GM12878 (cell line): ENCODE results near the gene ZFTA. TPM values are rescaled to one million over a fixed set of nuclear protein-coding genes. Genes with fewer than 3 reads are reported as not detected.
"Not testable (repeated sequence)": the region's sequence is repeated elsewhere in the genome, so short reads cannot be mapped to it uniquely, and the experiment has no call there.

Experiments used
- ATAC-seq: fragments of 200-7000 bp; cut with Tn5 transposase; 3 replicates; pipeline ENCODE4 v1.9.1; 2020; ENCODE audit warnings: mild to moderate bottlenecking, moderate library complexity
- BruUV-seq: library from RNA; stranded (reverse); fragments of 400-500 nt; replicated peaks from 2 replicates; lab custom pipeline; 2021; lab: Mats Ljungman, UMichigan
- CTCF ChIA-PET: fragments of 300-600 bp; sonication (Branson Sonifier 250); formaldehyde crosslinking; extraction: SDS; loops from one replicate; lab custom pipeline; 2021; ENCODE audit warnings: inconsistent platforms; lab: Yijun Ruan, JAX
- POLR2A ChIA-PET: fragments of 350-600 bp; formaldehyde crosslinking; extraction: SDS; loops from one replicate; lab custom pipeline; 2021; ENCODE audit warnings: inconsistent platforms; lab: Charles Lee
- RAD21 ChIA-PET: fragments of 300-600 bp; sonication (Branson Sonifier 250); formaldehyde crosslinking; loops from one replicate; lab custom pipeline; 2023; ENCODE audit warnings: antibody characterized with exemption; ENCODE audit not compliant: unreplicated experiment; lab: Charles Lee
- SMC1A ChIA-PET: fragments of 300-600 bp; sonication (Branson Sonifier 250); formaldehyde crosslinking; loops from one replicate; lab custom pipeline; 2023; ENCODE audit not compliant: unreplicated experiment, uncharacterized antibody; lab: Charles Lee
- DNase-seq: peaks from one replicate; pipeline ENCODE4 v3.0.0-alpha.2; 2011; ENCODE audit warnings: low read depth, low spot score
- FAIRE-seq: peaks from 3 replicates; lab custom pipeline; 2011; peaks lifted over from hg19 to GRCh38; lab: Jason Lieb, UNC
- H2AFZ ChIP-seq: 2 replicates; pipeline ENCODE4 v1.6.0; 2011; ENCODE audit warnings: low read depth, low read length, control low read depth; ENCODE audit not compliant: control insufficient read depth
- H3K27ac ChIP-seq: 2 replicates; pipeline ENCODE4 v1.5.1; 2011; ENCODE audit warnings: control low read depth; ENCODE audit not compliant: control insufficient read depth, insufficient read depth
- H3K27me3 ChIP-seq, 2 experiments: replicated peaks in 1 of 2; 2 replicates each; pipeline versions ENCODE4 v1.6.0 to v1.6.1; 2011; ENCODE audit warnings: low read length in 1 of 2; ENCODE audit not compliant: control insufficient read depth in 2 of 2, insufficient read depth in 2 of 2
- H3K36me3 ChIP-seq, 2 experiments: 2 replicates each; pipeline ENCODE4 v1.5.1; 2011; ENCODE audit warnings: low read length in 1 of 2; ENCODE audit not compliant: control insufficient read depth in 2 of 2, insufficient read depth in 2 of 2
- H3K4me1 ChIP-seq: 2 replicates; pipeline ENCODE4 v1.6.1; 2011; ENCODE audit warnings: mild to moderate bottlenecking, low read length, moderate library complexity, mixed read lengths; ENCODE audit not compliant: control insufficient read depth, insufficient read depth
- H3K4me2 ChIP-seq: 2 replicates; pipeline ENCODE4 v1.6.0; 2011; ENCODE audit warnings: control low read depth; ENCODE audit not compliant: control insufficient read depth, insufficient read depth
- H3K4me3 ChIP-seq: fragments of 200-600 bp; sonication (generic); 2 replicates; pipeline ENCODE4 v1.5.1; 2016
- H3K79me2 ChIP-seq: 2 replicates; pipeline ENCODE4 v1.6.0; 2011; ENCODE audit warnings: low read length; ENCODE audit not compliant: control insufficient read depth, insufficient read depth
- H3K9ac ChIP-seq: 2 replicates; pipeline ENCODE4 v1.8.0; 2011; ENCODE audit warnings: low read length, control low read depth, mixed read lengths; ENCODE audit not compliant: control insufficient read depth, insufficient read depth
- H3K9me3 ChIP-seq: replicated peaks from 3 replicates; pipeline ENCODE4 v1.5.1; 2011; ENCODE audit warnings: mild to moderate bottlenecking, low read length; ENCODE audit not compliant: control insufficient read depth, insufficient read depth
- H4K20me1 ChIP-seq: 2 replicates; pipeline ENCODE4 v1.6.0; 2011; ENCODE audit not compliant: control insufficient read depth, insufficient read depth
- CHD1 ChIP-seq: IDR thresholded peaks from 2 replicates; pipeline ENCODE4 v1.6.1; 2012; ENCODE audit warnings: low read depth, low read length, improper control_type of control experiment
- JUNB ChIP-seq: IDR thresholded peaks from 2 replicates; pipeline ENCODE4 v1.6.1; 2016; ENCODE audit warnings: antibody characterized with exemption, mild to moderate bottlenecking
- KAT2A ChIP-seq: conservative IDR thresholded peaks from 2 replicates; pipeline ENCODE4 v1.6.1; 2011; ENCODE audit warnings: low read depth, low read length; ENCODE audit not compliant: control insufficient read depth
- KLF5 ChIP-seq: fragments of 450-650 bp; IDR thresholded peaks from 2 replicates; pipeline ENCODE4 v1.6.1; 2014; ENCODE audit warnings: mild to moderate bottlenecking; ENCODE audit not compliant: partially characterized antibody
- MYB ChIP-seq: fragments of 150-350 bp; IDR thresholded peaks from 2 replicates; pipeline ENCODE4 v1.6.1; 2014; ENCODE audit warnings: mild to moderate bottlenecking, low read depth, low read length, borderline replicate concordance
- NFYA ChIP-seq: IDR thresholded peaks from 2 replicates; pipeline ENCODE4 v1.6.1; 2011; ENCODE audit warnings: low read depth, mild to moderate bottlenecking, low read length, improper control_type of control experiment, borderline replicate concordance
- ZNF207 ChIP-seq: fragments of 450-650 bp; IDR thresholded peaks from 2 replicates; pipeline ENCODE4 v1.6.1; 2014; ENCODE audit warnings: antibody characterized with exemption, mild to moderate bottlenecking, borderline replicate concordance
- ZSCAN29 ChIP-seq: fragments of 450-650 bp; IDR thresholded peaks from 2 replicates; pipeline ENCODE4 v1.6.1; 2017; ENCODE audit warnings: mild to moderate bottlenecking, moderate library complexity
- WGBS: methylation state at CpG from one replicate; pipeline ENCODE4 v1.1.6; 2016; ENCODE audit warnings: low lambda C conversion rate; ENCODE audit not compliant: insufficient replicate concordance, insufficient coverage; ENCODE audit errors: missing lambda C conversion rate; 5-methylcytosine and 5-hydroxymethylcytosine counted together
- in situ Hi-C: fragments of 300-500 bp; cut with MboI; formaldehyde crosslinking; loops from 9 replicates; pipeline ENCODE4 v1.14.3; 2018; ENCODE audit warnings: mixed read lengths
- intact Hi-C: fragments of 100-400 bp; cut with micrococcal nuclease; formaldehyde crosslinking; loops from one replicate; pipeline ENCODE4 v1.14.2; 2022; ENCODE audit not compliant: unreplicated experiment
- polyA plus RNA-seq, 11 experiments: library from polyadenylated mRNA; depleted of rRNA in 4 of 11; unstranded in 6 of 11; stranded (reverse) in 5 of 11; fragments of >200 nt; fragmentation: Nextera tagmentation in 4 of 11; fragmentation: Illumina TruSeq in 1 of 11; extraction: Ambion mirVana in 4 of 11; extraction: Trizol in 1 of 11; gene quantifications; 1 replicate in 1 of 11; 2 replicates in 10 of 11; pipeline versions ENCODE4 v1.2.1 to v1.2.3, GENCODE V29; 2011 to 2016; ENCODE audit warnings: inconsistent platforms in 2 of 11, missing spikeins in 2 of 11, low read depth in 1 of 11
- total RNA-seq, 4 experiments: library from RNA; depleted of rRNA in 3 of 4; stranded (reverse); fragments of >200 nt in 3 of 4; fragmentation: Illumina TruSeq in 1 of 4; extraction: Trizol in 1 of 4; gene quantifications; 2 replicates each; pipeline versions ENCODE4 v1.2.1 to v1.2.3, GENCODE V29; 2013 to 2021
- TF ChIP-seq, protein P1 (sequence below): IDR thresholded peaks from 2 replicates; pipeline ENCODE4 v1.6.1; 2012; ENCODE audit warnings: low read depth, low read length, improper control_type of control experiment
- TF ChIP-seq, protein P2 (sequence below): fragments of 450-650 bp; IDR thresholded peaks from 2 replicates; pipeline ENCODE4 v1.6.1; 2018; ENCODE audit warnings: mild to moderate bottlenecking, low read depth, moderate library complexity; ENCODE audit not compliant: partially characterized antibody

ZFTA gene
- total and polyA plus RNA-seq, 10 of the 15 experiments (the other 5 are each of a cell fraction or from before 2014, with no cell fraction given), result 0.39 to 7.9 (median 2.2) TPM

DNA sequence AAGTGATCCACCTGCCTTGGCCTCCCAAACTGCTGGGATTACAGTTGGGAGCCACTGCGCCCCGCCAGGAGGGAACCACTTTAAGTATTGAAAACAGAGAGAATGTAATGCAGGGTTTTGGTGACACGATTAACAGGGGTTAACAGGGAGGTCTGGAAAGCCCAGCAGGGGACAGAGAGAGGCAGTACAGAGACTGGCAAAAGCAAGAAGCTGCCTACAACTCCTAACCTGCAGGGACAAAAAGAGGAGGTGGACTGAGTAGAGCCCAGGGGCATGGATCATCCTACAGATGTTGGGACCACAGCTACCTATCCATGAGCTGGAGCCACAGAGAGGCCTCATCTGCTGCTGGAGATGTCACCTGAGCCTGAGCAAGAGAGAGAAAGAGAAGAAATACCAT, 42.9 kb upstream of the ZFTA start:
- Histone ChIP-seq H3K36me3 (peaks cover 0 to 6% of the 10 kb centered on the region in 2 experiments; a peak in 2 of 4 replicates), H3K27me3 (no peaks in the 10 kb centered on the region), H3K9me3 (no peaks in the 10 kb centered on the region), H2AFZ (no peak overlapping the region), H3K9ac (no peak overlapping the region), H3K4me3 (no peak overlapping the region), H3K4me2 (no peak overlapping the region), H3K4me1 (peaks cover 7% of the 10 kb centered on the region; the same call in 1 of the 2 replicates), H3K79me2 (peaks cover 31% of the 10 kb centered on the region), H4K20me1 (peaks cover 4% of the 10 kb centered on the region; the same call in 1 of the 2 replicates), H3K27ac (no peak overlapping the region)
- no peak for ATAC-seq
- CTCF ChIA-PET, result interaction anchor here (1.1 kb wide), 1 partner anchor 26 kb away, joined by 3 read pairs; no protein-coding TSS in a partner anchor
- RAD21 ChIA-PET, result interaction anchor here (1.5 kb wide), 1 partner anchor 27 kb away, joined by 3 read pairs; the partner anchor contains the start of gene MARK2
- in situ Hi-C loops (no loop called here), intact Hi-C loops (no loop called here)
- TF ChIP-seq CHD1 (no peak), JUNB (no peak), NFYA (no peak), MYB (no peak), ZNF207 (no peak), ZSCAN29 (no peak), KLF5 (no peak), KAT2A (no peak)
- TF ChIP-seq, protein P1, sequence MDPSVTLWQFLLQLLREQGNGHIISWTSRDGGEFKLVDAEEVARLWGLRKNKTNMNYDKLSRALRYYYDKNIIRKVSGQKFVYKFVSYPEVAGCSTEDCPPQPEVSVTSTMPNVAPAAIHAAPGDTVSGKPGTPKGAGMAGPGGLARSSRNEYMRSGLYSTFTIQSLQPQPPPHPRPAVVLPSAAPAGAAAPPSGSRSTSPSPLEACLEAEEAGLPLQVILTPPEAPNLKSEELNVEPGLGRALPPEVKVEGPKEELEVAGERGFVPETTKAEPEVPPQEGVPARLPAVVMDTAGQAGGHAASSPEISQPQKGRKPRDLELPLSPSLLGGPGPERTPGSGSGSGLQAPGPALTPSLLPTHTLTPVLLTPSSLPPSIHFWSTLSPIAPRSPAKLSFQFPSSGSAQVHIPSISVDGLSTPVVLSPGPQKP, result no peak
- TF ChIP-seq, protein P2, sequence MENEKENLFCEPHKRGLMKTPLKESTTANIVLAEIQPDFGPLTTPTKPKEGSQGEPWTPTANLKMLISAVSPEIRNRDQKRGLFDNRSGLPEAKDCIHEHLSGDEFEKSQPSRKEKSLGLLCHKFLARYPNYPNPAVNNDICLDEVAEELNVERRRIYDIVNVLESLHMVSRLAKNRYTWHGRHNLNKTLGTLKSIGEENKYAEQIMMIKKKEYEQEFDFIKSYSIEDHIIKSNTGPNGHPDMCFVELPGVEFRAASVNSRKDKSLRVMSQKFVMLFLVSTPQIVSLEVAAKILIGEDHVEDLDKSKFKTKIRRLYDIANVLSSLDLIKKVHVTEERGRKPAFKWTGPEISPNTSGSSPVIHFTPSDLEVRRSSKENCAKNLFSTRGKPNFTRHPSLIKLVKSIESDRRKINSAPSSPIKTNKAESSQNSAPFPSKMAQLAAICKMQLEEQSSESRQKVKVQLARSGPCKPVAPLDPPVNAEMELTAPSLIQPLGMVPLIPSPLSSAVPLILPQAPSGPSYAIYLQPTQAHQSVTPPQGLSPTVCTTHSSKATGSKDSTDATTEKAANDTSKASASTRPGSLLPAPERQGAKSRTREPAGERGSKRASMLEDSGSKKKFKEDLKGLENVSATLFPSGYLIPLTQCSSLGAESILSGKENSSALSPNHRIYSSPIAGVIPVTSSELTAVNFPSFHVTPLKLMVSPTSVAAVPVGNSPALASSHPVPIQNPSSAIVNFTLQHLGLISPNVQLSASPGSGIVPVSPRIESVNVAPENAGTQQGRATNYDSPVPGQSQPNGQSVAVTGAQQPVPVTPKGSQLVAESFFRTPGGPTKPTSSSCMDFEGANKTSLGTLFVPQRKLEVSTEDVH, result no peak
- FAIRE-seq, result no peak
- POLR2A ChIA-PET, result interaction anchor here (1.0 kb wide), 1 partner anchor 26 kb away, joined by 3 read pairs; no protein-coding TSS in a partner anchor
- no peak for DNase-seq
- WGBS, result 79% methylated on average over 3 of the region's 3 CpGs
- BruUV-seq, result no TSS peak
- SMC1A ChIA-PET, result interaction anchor here (1.2 kb wide), 1 partner anchor 27 kb away, joined by 4 read pairs; the partner anchor contains the start of gene MARK2

DNA sequence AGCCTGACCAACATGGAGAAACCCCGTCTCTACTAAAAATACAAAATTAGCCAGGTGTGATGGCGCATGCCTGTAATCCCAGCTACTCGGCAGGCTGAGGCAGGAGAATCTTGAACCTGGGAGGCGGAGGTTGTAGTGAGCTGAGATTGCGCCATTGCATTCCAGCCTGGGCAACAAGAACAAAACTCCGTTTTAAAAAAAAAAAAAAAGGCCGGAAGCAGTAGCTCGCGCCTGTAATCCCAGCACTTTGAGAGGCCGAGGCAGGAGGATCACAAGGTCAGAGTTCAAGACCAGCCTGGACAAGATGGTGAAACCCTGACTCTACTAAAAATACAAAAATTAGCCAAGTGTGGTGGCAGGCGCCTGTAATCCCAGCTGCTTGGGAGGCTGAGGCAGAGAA, 41.8 kb upstream of the ZFTA start:
- H3K79me2 ChIP-seq, result peaks cover 20% of the 10 kb centered on the region
- H4K20me1 ChIP-seq, H3K4me2 ChIP-seq, ATAC-seq, H3K9ac ChIP-seq, H3K4me1 ChIP-seq, H3K4me3 ChIP-seq, H2AFZ ChIP-seq, BruUV-seq, in situ Hi-C loops, H3K27ac ChIP-seq, FAIRE-seq, H3K27me3 ChIP-seq, H3K9me3 ChIP-seq, intact Hi-C loops, H3K36me3 ChIP-seq, DNase-seq: not testable (repeated sequence)
- CTCF ChIA-PET, result interaction anchor here (0.6 kb wide), 1 partner anchor 908 kb away, joined by 3 read pairs; no protein-coding TSS in a partner anchor
- SMC1A ChIA-PET, result interaction anchor here (1.2 kb wide), 1 partner anchor 28 kb away, joined by 4 read pairs; the partner anchor contains the start of gene MARK2
- POLR2A ChIA-PET, result interaction anchor here (0.6 to 1.0 kb wide), 2 partner anchors 18 to 28 kb away, joined by 3 to 4 read pairs; no protein-coding TSS in a partner anchor
- 79% methylated on average over 10 of the region's 11 CpGs for WGBS
- RAD21 ChIA-PET, result interaction anchor here (0.7 to 1.5 kb wide), 2 partner anchors 28 to 41 kb away, joined by 3 read pairs; partner anchors contain the start of gene MARK2
